Panc1 (cell line): ENCODE measurements around the gene RANBP17. TPM values are rescaled to one million over a fixed set of nuclear protein-coding genes. Genes with fewer than 3 reads are reported as not detected.

Source experiments
- ATAC-seq: fragments of 200-7000 bp; cut with Tn5 transposase; 2 replicates; pipeline ENCODE4 v1.9.1; 2020; ENCODE audit warnings: mild to moderate bottlenecking, moderate library complexity
- BruUV-seq: library from RNA; stranded (reverse); fragments of 400-500 nt; replicated peaks from 2 replicates; lab custom pipeline; 2021; lab: Mats Ljungman, UMichigan
- CTCF ChIA-PET: fragments of 300-600 bp; sonication (Branson Sonifier 250); formaldehyde crosslinking; loops from one replicate; lab custom pipeline; 2022; ENCODE audit warnings: antibody characterized with exemption; lab: Charles Lee
- POLR2A ChIA-PET: fragments of 300-600 bp; sonication (Branson Sonifier 250); formaldehyde crosslinking; loops from one replicate; lab custom pipeline; 2022; ENCODE audit warnings: antibody characterized with exemption; lab: Charles Lee
- DNase-seq: peaks from one replicate; pipeline ENCODE4 v3.0.0-alpha.2; 2010; ENCODE audit warnings: low read depth, low spot score
- H3K27ac ChIP-seq: 2 replicates; pipeline ENCODE4 v1.5.1; 2011; ENCODE audit warnings: mild to moderate bottlenecking, low read length, inconsistent platforms
- H3K27me3 ChIP-seq: fragments of 200-500 bp; sonication (Bioruptor generic); 2 replicates; pipeline ENCODE4 v1.6.0; 2014; ENCODE audit warnings: low read length, inconsistent platforms; ENCODE audit not compliant: control insufficient read depth, insufficient read depth
- H3K36me3 ChIP-seq: fragments of 200-500 bp; sonication (Bioruptor generic); 2 replicates; pipeline ENCODE4 v1.5.1; 2014; ENCODE audit warnings: inconsistent platforms, mild to moderate bottlenecking, low read length, moderate library complexity; ENCODE audit not compliant: control insufficient read depth, insufficient read depth
- H3K4me1 ChIP-seq: 2 replicates; pipeline ENCODE4 v1.5.1; 2011; ENCODE audit warnings: inconsistent platforms, mild to moderate bottlenecking, low read length, moderate library complexity; ENCODE audit not compliant: control insufficient read depth, insufficient read depth
- H3K4me3 ChIP-seq, 2 experiments: 2 replicates each; pipeline ENCODE4 v1.5.1; 2011 to 2012; ENCODE audit warnings: low read depth in 2 of 2, low read length in 2 of 2, mild to moderate bottlenecking in 2 of 2, inconsistent platforms in 1 of 2, moderate library complexity in 1 of 2
- H3K9me3 ChIP-seq: fragments of 200-500 bp; sonication (Bioruptor generic); 2 replicates; pipeline ENCODE4 v1.5.1; 2014; ENCODE audit warnings: low read depth, mild to moderate bottlenecking, inconsistent platforms, low read length, moderate library complexity; ENCODE audit not compliant: control insufficient read depth, insufficient read depth
- CTCF ChIP-seq: fragments of 450-650 bp; IDR thresholded peaks from 2 replicates; pipeline ENCODE4 v1.5.1; 2017; ENCODE audit warnings: mild to moderate bottlenecking
- POLR2AphosphoS5 ChIP-seq: IDR thresholded peaks from 2 replicates; pipeline ENCODE4 v1.6.1; 2012; ENCODE audit warnings: mild to moderate bottlenecking, low read depth, low read length, moderate library complexity
- REST ChIP-seq, 2 experiments: IDR thresholded peaks; 2 replicates each; pipeline ENCODE4 v1.6.1; 2011 to 2012; ENCODE audit warnings: low read depth in 2 of 2, control low read depth in 1 of 2, low read length in 1 of 2, mild to moderate bottlenecking in 1 of 2, moderate library complexity in 1 of 2; ENCODE audit not compliant: insufficient read depth in 1 of 2
- SIN3A ChIP-seq: IDR thresholded peaks from 2 replicates; pipeline ENCODE4 v1.6.1; 2012; ENCODE audit warnings: low read depth, mild to moderate bottlenecking, low read length, moderate library complexity, borderline replicate concordance; ENCODE audit not compliant: insufficient read depth
- TCF7L2 ChIP-seq: IDR thresholded peaks from 2 replicates; pipeline ENCODE4 v1.6.1; 2011; ENCODE audit warnings: mild to moderate bottlenecking, low read depth, low read length, inconsistent platforms
- in situ Hi-C: cut with HindIII; loops from 2 replicates; pipeline ENCODE4 v1.10.0; 2016; ENCODE audit warnings: low sequenced_read_pairs, low pct_unique_long_range_greater_than_20kb
- intact Hi-C: fragments of 100-400 bp; cut with micrococcal nuclease; formaldehyde crosslinking; loops from one replicate; pipeline ENCODE4 v1.10.0; 2022; ENCODE audit not compliant: unreplicated experiment
- total RNA-seq: library from RNA; stranded (reverse); gene quantifications from one replicate; pipeline ENCODE4 v1.2.1, GENCODE V29; 2021; ENCODE audit not compliant: unreplicated experiment

RANBP17 gene
- total RNA-seq, 1 experiment from 2014 or later, result not detected

- no peak overlapping the region for H3K27ac ChIP-seq
- no peaks in the 10 kb centered on the region for H3K4me1 ChIP-seq
- DNase-seq (no peak), ATAC-seq (peak; percentile 77)
- H3K4me3 ChIP-seq, result peak overlapping the region; percentile 18 to 35
- no TSS peak for BruUV-seq
- ChIA-PET POLR2A (no interaction called here), CTCF (interaction anchor here (0.6 kb wide), 1 partner anchor 566 kb away, joined by 4 read pairs; no protein-coding TSS in a partner anchor)
- intact Hi-C loops, result no loop called here
- no peaks in the 10 kb centered on the region; the same call in 1 of the 2 replicates for H3K27me3 ChIP-seq
- TF ChIP-seq REST (IDR thresholded peaks at IDR 0.05; ENCODE audit: insufficient read depth in 1 of 2, low read depth in 2 of 2, low read length in 1 of 2) (no peak), SIN3A (no peak), POLR2AphosphoS5 (no peak), TCF7L2 (no peak), CTCF (no peak)
- in situ Hi-C loops, result no loop called here
- no peaks in the 10 kb centered on the region for H3K36me3 ChIP-seq
- H3K9me3 ChIP-seq, result no peaks in the 10 kb centered on the region
Measured at GRCh38 chr5:171311322-171312077, 449.7 kb downstream of the RANBP17 start.

GRCh38 chr5:171312129-171312974, 450.5 kb downstream of the RANBP17 start:
- no peak overlapping the region for H3K27ac ChIP-seq
- DNase-seq (no peak), ATAC-seq (peak; percentile 77)
- intact Hi-C loops (no loop called here), in situ Hi-C loops (no loop called here)
- no peaks in the 10 kb centered on the region; the same call in 1 of the 2 replicates for H3K27me3 ChIP-seq
- no peaks in the 10 kb centered on the region for H3K36me3 ChIP-seq
- no peaks in the 10 kb centered on the region for H3K4me1 ChIP-seq
- POLR2A ChIA-PET, result no interaction called here
- no peaks in the 10 kb centered on the region for H3K9me3 ChIP-seq
- TF ChIP-seq POLR2AphosphoS5, result no peak
- no peak for TF ChIP-seq SIN3A
- no peak for TF ChIP-seq CTCF
- no peak for TF ChIP-seq REST (IDR thresholded peaks at IDR 0.05; ENCODE audit: insufficient read depth in 1 of 2, low read depth in 2 of 2, low read length in 1 of 2)
- no peak for TF ChIP-seq TCF7L2
- BruUV-seq, result no TSS peak
- CTCF ChIA-PET, result interaction anchor here (0.7 kb wide), 1 partner anchor 65 kb away, joined by 3 read pairs; no protein-coding TSS in a partner anchor
- H3K4me3 ChIP-seq, result peak overlapping the region; percentile 18 to 35
